Loucy (cell line): ENCODE results near the gene MIA2.

Source experiments
- EZH2phosphoT487 ChIP-seq: fragments of 200-600 bp; IDR thresholded peaks from 2 replicates; pipeline ENCODE4 v1.6.1; 2018; ENCODE audit warnings: antibody characterized with exemption, mild to moderate bottlenecking, moderate library complexity, borderline replicate concordance
- TF ChIP-seq, protein P1 (sequence below): fragments of 200-600 bp; sonication (generic); conservative IDR thresholded peaks from 2 replicates; pipeline ENCODE4 v1.5.1; 2014; ENCODE audit warnings: mild to moderate bottlenecking, antibody characterized with exemption, low read length

DNA sequence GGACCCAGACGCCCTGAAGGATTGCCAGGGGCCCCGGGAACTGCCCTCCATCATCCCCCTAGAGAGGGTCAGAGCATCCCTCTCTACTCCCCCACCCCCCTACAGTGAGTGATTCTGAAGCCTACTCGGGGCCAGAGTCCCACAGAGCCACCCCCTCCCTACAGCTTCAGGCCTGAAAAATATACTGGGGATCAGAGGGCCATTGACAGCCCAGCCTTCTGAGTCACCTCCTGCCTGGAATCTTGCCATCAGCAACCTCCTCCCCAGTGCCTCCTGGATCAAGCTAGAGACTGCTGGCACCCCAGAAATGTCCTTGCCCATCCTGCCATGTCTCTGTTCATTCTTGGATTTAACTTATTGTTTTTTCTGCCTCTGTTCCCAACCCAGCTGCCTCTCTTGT lies 21.7 kb upstream of the MIA2 start:
- TF ChIP-seq, protein P1, sequence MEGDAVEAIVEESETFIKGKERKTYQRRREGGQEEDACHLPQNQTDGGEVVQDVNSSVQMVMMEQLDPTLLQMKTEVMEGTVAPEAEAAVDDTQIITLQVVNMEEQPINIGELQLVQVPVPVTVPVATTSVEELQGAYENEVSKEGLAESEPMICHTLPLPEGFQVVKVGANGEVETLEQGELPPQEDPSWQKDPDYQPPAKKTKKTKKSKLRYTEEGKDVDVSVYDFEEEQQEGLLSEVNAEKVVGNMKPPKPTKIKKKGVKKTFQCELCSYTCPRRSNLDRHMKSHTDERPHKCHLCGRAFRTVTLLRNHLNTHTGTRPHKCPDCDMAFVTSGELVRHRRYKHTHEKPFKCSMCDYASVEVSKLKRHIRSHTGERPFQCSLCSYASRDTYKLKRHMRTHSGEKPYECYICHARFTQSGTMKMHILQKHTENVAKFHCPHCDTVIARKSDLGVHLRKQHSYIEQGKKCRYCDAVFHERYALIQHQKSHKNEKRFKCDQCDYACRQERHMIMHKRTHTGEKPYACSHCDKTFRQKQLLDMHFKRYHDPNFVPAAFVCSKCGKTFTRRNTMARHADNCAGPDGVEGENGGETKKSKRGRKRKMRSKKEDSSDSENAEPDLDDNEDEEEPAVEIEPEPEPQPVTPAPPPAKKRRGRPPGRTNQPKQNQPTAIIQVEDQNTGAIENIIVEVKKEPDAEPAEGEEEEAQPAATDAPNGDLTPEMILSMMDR = no peak
- TF ChIP-seq EZH2phosphoT487 = no peak
